Cardiac septum (tissue), 1 donor: Measurements from ENCODE around the gene SDCBP2. TPM values are rescaled to one million over a fixed set of nuclear protein-coding genes. Genes with fewer than 3 reads are reported as not detected.

Experiments used
- DNase-seq: peaks from one replicate; pipeline ENCODE4 v3.0.0-alpha.2; 2020; ENCODE audit warnings: low spot score
- intact Hi-C: fragments of 100-400 bp; cut with DNase I; formaldehyde crosslinking; loops from one replicate; pipeline ENCODE4 v1.14.0; 2022
- long read RNA-seq: library from polyadenylated mRNA; unstranded; transcript quantifications from one replicate; pipeline ENCODE4 v2.0.0, GENCODE V29; 2021
- total RNA-seq: library from RNA; stranded (reverse); fragmentation: NEBNext Ultra II Directional; extraction: Animal tissue kit (Norgen Biotek cat#: 25700); gene quantifications from one replicate; pipeline ENCODE4 v1.2.1, GENCODE V29; 2021
- donor health status: DM: no; HTN: no; CAD: no.

The SDCBP2 gene
- 2.7 TPM for total RNA-seq
- long read RNA-seq, partial matches to known transcripts = 1 of 3 reads
- long read RNA-seq, other reads (novel, unspliced or antisense) = 2 of 3 reads

- no peak for DNase-seq
- intact Hi-C loops = loop anchor here (5.0 kb wide), 1 partner anchor 48 kb away; no protein-coding TSS in a partner anchor
These were observed at the start of gene SDCBP2 for GRCh38 chr20:1328680-1329330. Gene SDCBP2 (minus strand): TSS chr20:1329139. CDS start chr20:1320416, 8,723 bp downstream.

GRCh38 chr20:1378735-1379125, 49.8 kb upstream of the SDCBP2 start:
- no peak for DNase-seq
- intact Hi-C loops = loop anchor here (5.0 kb wide), 1 partner anchor 51 kb away; the partner anchor contains the start of gene SDCBP2

GRCh38 chr20:1377984-1378734, 49.2 kb upstream of the SDCBP2 start:
- DNase-seq = no peak
- intact Hi-C loops = loop anchor here (5.0 kb wide), 1 partner anchor 51 kb away; the partner anchor contains the start of gene SDCBP2

- intact Hi-C loops = loop anchor here (5.0 kb wide), 1 partner anchor 50 kb away; the partner anchor contains the start of gene SDCBP2
- no peak for DNase-seq
These were observed 48.5 kb upstream of the SDCBP2 start for GRCh38 chr20:1377341-1377871.

- intact Hi-C loops = loop anchor here (5.0 kb wide), 1 partner anchor 49 kb away; the partner anchor contains the start of gene SDCBP2
- no peak for DNase-seq
These were observed 47.7 kb upstream of the SDCBP2 start for GRCh38 chr20:1376408-1377270.

- intact Hi-C loops = loop anchor here (5.0 kb wide), 1 partner anchor 49 kb away; the partner anchor contains the start of gene SDCBP2
- DNase-seq = no peak
These were observed 47.1 kb upstream of the SDCBP2 start for GRCh38 chr20:1376007-1376406.

GRCh38 chr20:1375515-1375914, 46.6 kb upstream of the SDCBP2 start:
- intact Hi-C loops = loop anchor here (2.0 to 5.0 kb wide), 2 partner anchors 39 to 48 kb away; partner anchors contain the start of gene SDCBP2

GRCh38 chr20:1374246-1374645, 45.3 kb upstream of the SDCBP2 start:
- DNase-seq = no peak
- intact Hi-C loops = loop anchor here (2.0 kb wide), 1 partner anchor 37 kb away; no protein-coding TSS in a partner anchor

More at GRCh38 chr20:1375515-1375914, 46.6 kb upstream of the SDCBP2 start:
- no peak for DNase-seq

GRCh38 chr20:1373614-1374013, 44.7 kb upstream of the SDCBP2 start:
- intact Hi-C loops = loop anchor here (2.0 kb wide), 1 partner anchor 37 kb away; no protein-coding TSS in a partner anchor
- no peak for DNase-seq

GRCh38 chr20:1373036-1373435, 44.1 kb upstream of the SDCBP2 start:
- DNase-seq = no peak
- intact Hi-C loops = no loop called here

GRCh38 chr20:1371830-1372539, 43.0 kb upstream of the SDCBP2 start:
- no peak for DNase-seq
- intact Hi-C loops = no loop called here

- DNase-seq = no peak
- intact Hi-C loops = no loop called here
These were observed 42.4 kb upstream of the SDCBP2 start for GRCh38 chr20:1371202-1371782.

GRCh38 chr20:1370548-1371110, 41.7 kb upstream of the SDCBP2 start:
- intact Hi-C loops = no loop called here
- DNase-seq = no peak

GRCh38 chr20:1369970-1370369, 41.0 kb upstream of the SDCBP2 start:
- intact Hi-C loops = no loop called here
- no peak for DNase-seq

GRCh38 chr20:1368448-1369199, 39.7 kb upstream of the SDCBP2 start:
- intact Hi-C loops = no loop called here
- DNase-seq = no peak

- intact Hi-C loops = no loop called here
- no peak for DNase-seq
These were observed 38.5 kb upstream of the SDCBP2 start for GRCh38 chr20:1367479-1367878.

GRCh38 chr20:1364106-1364505, 35.2 kb upstream of the SDCBP2 start:
- intact Hi-C loops = no loop called here
- DNase-seq = no peak
